CD4-positive, alpha-beta T cell (primary cell): ENCODE data around the gene PPP2R2C. TPM values are rescaled to one million over a fixed set of nuclear protein-coding genes. Genes with fewer than 3 reads are reported as not detected.

Experiments
- ATAC-seq: fragments of 200-7000 bp; cut with Tn5 transposase; one replicate; pipeline ENCODE4 v1.10.0; 2022; ENCODE audit warnings: mild to moderate bottlenecking; ENCODE audit not compliant: poor library complexity
- CTCF ChIA-PET: fragments of 350-600 bp; sonication (Branson Sonifier 250); formaldehyde crosslinking; loops from one replicate; lab custom pipeline; 2021; ENCODE audit warnings: antibody characterized with exemption, inconsistent platforms; lab: Charles Lee
- POLR2A ChIA-PET: fragments of 350-600 bp; sonication (Branson Sonifier 250); formaldehyde crosslinking; loops from one replicate; lab custom pipeline; 2021; ENCODE audit warnings: antibody characterized with exemption, inconsistent platforms; lab: Charles Lee
- DNase-seq, 14 experiments: peaks; one replicate each; pipeline ENCODE4 v3.0.0-alpha.2; 2013 to 2020; ENCODE audit warnings: mixed read lengths in 2 of 14
- H3K27ac ChIP-seq, 2 donors: one replicate each; pipeline versions ENCODE4 v1.5.1 to v1.7.0; 2013; ENCODE audit warnings: low read length in 2 of 2, low read depth in 1 of 2, mild to moderate bottlenecking in 1 of 2
- H3K27me3 ChIP-seq, 2 experiments: 1 replicate in 1 of 2; 2 replicates in 1 of 2; pipeline versions ENCODE4 v1.6.1 to v1.7.0; 2013; ENCODE audit warnings: low read length in 2 of 2, control low read depth in 1 of 2, mild to moderate bottlenecking in 1 of 2, moderate library complexity in 1 of 2; ENCODE audit not compliant: insufficient read depth in 2 of 2, control insufficient read depth in 1 of 2
- H3K36me3 ChIP-seq: one replicate; pipeline ENCODE4 v1.6.1; 2013; ENCODE audit warnings: low read length, control low read depth; ENCODE audit not compliant: insufficient read depth
- H3K4me1 ChIP-seq: one replicate; pipeline ENCODE4 v1.6.1; 2013; ENCODE audit warnings: low read length, control low read depth; ENCODE audit not compliant: insufficient read depth
- H3K4me3 ChIP-seq: one replicate; pipeline ENCODE4 v1.5.1; 2013; ENCODE audit warnings: mild to moderate bottlenecking, low read length, moderate library complexity
- H3K9me3 ChIP-seq, 2 experiments: 1 replicate in 1 of 2; 2 replicates in 1 of 2; pipeline versions ENCODE4 v1.6.1 to v1.7.0; 2013; ENCODE audit warnings: low read length in 2 of 2, mild to moderate bottlenecking in 2 of 2, control low read depth in 1 of 2, moderate library complexity in 1 of 2; ENCODE audit not compliant: control insufficient read depth in 1 of 2, insufficient read depth in 1 of 2
- H3K27ac Mint-ChIP-seq: one replicate; pipeline ENCODE4 v1.8.0; 2020; ENCODE audit warnings: mixed read lengths
- H3K27me3 Mint-ChIP-seq: one replicate; pipeline ENCODE4 v1.8.0; 2021; ENCODE audit warnings: mixed read lengths
- H3K36me3 Mint-ChIP-seq: one replicate; pipeline ENCODE4 v1.8.0; 2021; ENCODE audit warnings: low read depth, mixed read lengths
- H3K4me1 Mint-ChIP-seq: one replicate; pipeline ENCODE4 v1.8.0; 2021; ENCODE audit warnings: low read depth, mixed read lengths
- H3K4me3 Mint-ChIP-seq: one replicate; pipeline ENCODE4 v1.8.0; 2020; ENCODE audit warnings: mild to moderate bottlenecking, mixed read lengths
- H3K9me3 Mint-ChIP-seq: one replicate; pipeline ENCODE4 v1.8.0; 2020; ENCODE audit warnings: mixed read lengths
- intact Hi-C, 2 experiments: fragments of 100-400 bp; cut with DNase I in 1 of 2; cut with micrococcal nuclease in 1 of 2; formaldehyde crosslinking; loops; one replicate each; pipeline versions ENCODE4 v1.15.1 to v1.9.0; 2023 to 2025; cut with DNase I, micrococcal nuclease
- total RNA-seq, 174 experiments: library from RNA in 2 of 174; stranded (reverse) in 2 of 174; gene quantifications; one replicate each; pipeline ENCODE4 v1.2.3 and lab custom pipeline; 2021 to 2026
- TF ChIP-seq, protein P1 (sequence below): fragments of 200-600 bp; IDR thresholded peaks from one replicate; pipeline ENCODE4 v1.8.0; 2022; ENCODE audit warnings: antibody characterized with exemption, mild to moderate bottlenecking

The PPP2R2C gene
- total RNA-seq, 2 experiments from 2014 or later = not detected

- ATAC-seq (no peak), DNase-seq (no peak)
- ChIA-PET CTCF (no interaction called here), POLR2A (no interaction called here)
- Histone ChIP-seq H3K4me1 (no peaks in the 10 kb centered on the region), H3K4me3 (no peak overlapping the region), H3K27me3 (no peaks in the 10 kb centered on the region), H3K9me3 (peaks cover 0 to 16% of the 10 kb centered on the region in 2 experiments), H3K27ac (no peak overlapping the region), H3K36me3 (no peaks in the 10 kb centered on the region)
- Mint-ChIP-seq H3K27ac (no peak overlapping the region), H3K36me3 (no peaks in the 10 kb centered on the region), H3K9me3 (no peaks in the 10 kb centered on the region), H3K4me3 (no peak overlapping the region), H3K27me3 (peaks cover 12% of the 10 kb centered on the region), H3K4me1 (no peaks in the 10 kb centered on the region)
- intact Hi-C loops = no loop called here
- TF ChIP-seq, protein P1, sequence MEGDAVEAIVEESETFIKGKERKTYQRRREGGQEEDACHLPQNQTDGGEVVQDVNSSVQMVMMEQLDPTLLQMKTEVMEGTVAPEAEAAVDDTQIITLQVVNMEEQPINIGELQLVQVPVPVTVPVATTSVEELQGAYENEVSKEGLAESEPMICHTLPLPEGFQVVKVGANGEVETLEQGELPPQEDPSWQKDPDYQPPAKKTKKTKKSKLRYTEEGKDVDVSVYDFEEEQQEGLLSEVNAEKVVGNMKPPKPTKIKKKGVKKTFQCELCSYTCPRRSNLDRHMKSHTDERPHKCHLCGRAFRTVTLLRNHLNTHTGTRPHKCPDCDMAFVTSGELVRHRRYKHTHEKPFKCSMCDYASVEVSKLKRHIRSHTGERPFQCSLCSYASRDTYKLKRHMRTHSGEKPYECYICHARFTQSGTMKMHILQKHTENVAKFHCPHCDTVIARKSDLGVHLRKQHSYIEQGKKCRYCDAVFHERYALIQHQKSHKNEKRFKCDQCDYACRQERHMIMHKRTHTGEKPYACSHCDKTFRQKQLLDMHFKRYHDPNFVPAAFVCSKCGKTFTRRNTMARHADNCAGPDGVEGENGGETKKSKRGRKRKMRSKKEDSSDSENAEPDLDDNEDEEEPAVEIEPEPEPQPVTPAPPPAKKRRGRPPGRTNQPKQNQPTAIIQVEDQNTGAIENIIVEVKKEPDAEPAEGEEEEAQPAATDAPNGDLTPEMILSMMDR = no peak
Observed at GRCh38 chr4:6427439-6428090, 44.8 kb downstream of the PPP2R2C start.

- Mint-ChIP-seq H3K27ac (no peak overlapping the region), H3K36me3 (no peaks in the 10 kb centered on the region), H3K27me3 (peaks cover 12% of the 10 kb centered on the region), H3K4me1 (no peaks in the 10 kb centered on the region), H3K4me3 (no peak overlapping the region), H3K9me3 (no peaks in the 10 kb centered on the region)
- no peaks in the 10 kb centered on the region for H3K36me3 ChIP-seq
- TF ChIP-seq, protein P1 = no peak
- no peak for ATAC-seq
- H3K4me1 ChIP-seq = no peaks in the 10 kb centered on the region
- H3K27ac ChIP-seq = no peak overlapping the region
- H3K27me3 ChIP-seq = no peaks in the 10 kb centered on the region
- ChIA-PET POLR2A (no interaction called here), CTCF (no interaction called here)
- peaks cover 0 to 11% of the 10 kb centered on the region in 2 experiments for H3K9me3 ChIP-seq
- H3K4me3 ChIP-seq = no peak overlapping the region
- DNase-seq = no peak
- intact Hi-C loops = no loop called here
Observed at GRCh38 chr4:6426571-6427438, 45.6 kb downstream of the PPP2R2C start.

GRCh38 chr4:6425911-6426310 lies 46.5 kb downstream of the PPP2R2C start:
- TF ChIP-seq, protein P1 = no peak
- no peak overlapping the region for H3K4me3 ChIP-seq
- H3K27ac ChIP-seq = no peak overlapping the region
- peaks cover 12% of the 10 kb centered on the region for H3K27me3 Mint-ChIP-seq
- no peaks in the 10 kb centered on the region for H3K27me3 ChIP-seq
- no peaks in the 10 kb centered on the region for H3K4me1 ChIP-seq
- H3K4me3 Mint-ChIP-seq = no peak overlapping the region
- ChIA-PET CTCF (no interaction called here), POLR2A (no interaction called here)
- no peaks in the 10 kb centered on the region for H3K4me1 Mint-ChIP-seq
- H3K9me3 ChIP-seq = peaks cover 0 to 4% of the 10 kb centered on the region in 2 experiments
- H3K36me3 Mint-ChIP-seq = no peaks in the 10 kb centered on the region
- no peak for ATAC-seq
- no peak overlapping the region for H3K27ac Mint-ChIP-seq
- H3K9me3 Mint-ChIP-seq = no peaks in the 10 kb centered on the region
- intact Hi-C loops = no loop called here
- DNase-seq = no peak
- no peaks in the 10 kb centered on the region for H3K36me3 ChIP-seq
